Effector memory CD4-positive, alpha-beta T cell (primary cell): ENCODE measurements around the gene ELFN2.

Experiments used
- DNase-seq, 3 donors: peaks; one replicate each; pipeline ENCODE4 v3.0.0-alpha.2; 2020
- H3K27ac ChIP-seq: 2 replicates; pipeline ENCODE4 v1.7.0; 2013; ENCODE audit warnings: mild to moderate bottlenecking, low read length, moderate library complexity; ENCODE audit not compliant: insufficient read depth, poor library complexity, severe bottlenecking
- H3K27me3 ChIP-seq: replicated peaks from 2 replicates; pipeline ENCODE4 v1.7.0; 2013; ENCODE audit warnings: mild to moderate bottlenecking, low read length; ENCODE audit not compliant: insufficient read depth, control insufficient read depth, poor library complexity, severe bottlenecking
- H3K36me3 ChIP-seq: 2 replicates; pipeline ENCODE4 v1.7.0; 2013; ENCODE audit warnings: mild to moderate bottlenecking, low read length, moderate library complexity; ENCODE audit not compliant: control insufficient read depth, insufficient read depth
- H3K4me1 ChIP-seq: 2 replicates; pipeline ENCODE4 v1.7.0; 2013; ENCODE audit warnings: low read length, mild to moderate bottlenecking; ENCODE audit not compliant: control insufficient read depth, insufficient read depth, poor library complexity, severe bottlenecking
- H3K4me3 ChIP-seq: 2 replicates; pipeline ENCODE4 v1.7.0; 2013; ENCODE audit warnings: low read length, low read depth, mild to moderate bottlenecking; ENCODE audit not compliant: insufficient read depth, poor library complexity, severe bottlenecking
- H3K9me3 ChIP-seq: 2 replicates; pipeline ENCODE4 v1.7.0; 2013; ENCODE audit warnings: mild to moderate bottlenecking, low read length, moderate library complexity; ENCODE audit not compliant: control insufficient read depth

Gene ELFN2

GRCh38 chr22:37428649-37429586 lies 1.6 kb upstream of the ELFN2 start:
- no peak overlapping the region for H3K4me3 ChIP-seq
- H3K9me3 ChIP-seq = no peaks in the 10 kb centered on the region
- no peak overlapping the region for H3K27ac ChIP-seq
- peaks cover 28% of the 10 kb centered on the region for H3K27me3 ChIP-seq
- H3K4me1 ChIP-seq = peaks cover 11% of the 10 kb centered on the region
- DNase-seq = peak; percentile 17 to 31 (median 27)
- H3K36me3 ChIP-seq = no peaks in the 10 kb centered on the region

GRCh38 chr22:37427711-37428635 lies 694 bp upstream of the ELFN2 start:
- Histone ChIP-seq H3K27me3 (peaks cover 28% of the 10 kb centered on the region), H3K4me3 (no peak overlapping the region), H3K4me1 (peaks cover 11% of the 10 kb centered on the region), H3K9me3 (no peaks in the 10 kb centered on the region), H3K36me3 (no peaks in the 10 kb centered on the region), H3K27ac (no peak overlapping the region)
- no peak for DNase-seq

GRCh38 chr22:37426706-37427134 lies 559 bp downstream of the ELFN2 start:
- peaks cover 28% of the 10 kb centered on the region for H3K27me3 ChIP-seq
- no peak overlapping the region for H3K27ac ChIP-seq
- peaks cover 11% of the 10 kb centered on the region for H3K4me1 ChIP-seq
- H3K9me3 ChIP-seq = no peaks in the 10 kb centered on the region
- DNase-seq = no peak
- no peaks in the 10 kb centered on the region for H3K36me3 ChIP-seq
- H3K4me3 ChIP-seq = peak overlapping the region; percentile 29

DNA sequence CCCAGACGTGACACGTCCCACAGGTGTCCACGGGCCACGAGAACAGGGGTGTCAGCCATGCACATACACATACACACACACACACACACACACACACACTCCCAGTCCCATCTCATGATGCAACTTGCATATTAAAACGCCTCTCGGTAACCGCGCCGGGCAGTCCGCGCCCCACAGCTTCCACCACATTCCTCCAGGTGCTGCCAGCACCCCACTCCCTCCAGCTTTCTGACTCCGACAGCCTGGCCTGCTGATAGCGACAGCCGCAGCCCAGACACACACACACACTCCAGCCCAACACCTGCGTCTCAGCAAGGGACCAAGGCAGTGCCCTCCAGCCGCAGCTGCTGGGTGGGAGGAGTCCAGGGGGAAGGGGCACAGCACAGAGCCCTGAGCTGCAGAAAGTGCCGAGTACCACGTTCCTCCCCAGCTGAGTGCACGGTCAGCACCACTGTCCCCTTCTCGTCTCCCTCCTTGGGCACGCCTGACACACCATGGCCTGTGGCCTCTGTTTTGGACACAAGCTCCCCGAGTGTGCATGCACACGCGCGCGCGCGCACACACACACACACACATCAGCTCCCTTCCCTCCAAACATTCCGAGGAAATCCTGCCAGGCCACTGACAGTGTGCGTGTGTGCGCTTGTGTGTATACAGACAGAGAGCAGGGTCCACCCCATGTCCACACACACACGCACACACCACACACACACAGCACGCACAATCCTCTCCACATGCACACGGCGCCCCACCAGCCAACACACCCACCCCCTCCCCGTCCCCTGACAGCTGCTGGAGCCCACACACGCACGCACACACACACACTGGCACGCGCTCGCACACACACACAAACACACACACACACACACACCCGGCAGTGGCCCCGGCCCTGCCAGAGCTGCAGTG lies 1.2 kb downstream of the ELFN2 start:
- no peak for DNase-seq

DNA sequence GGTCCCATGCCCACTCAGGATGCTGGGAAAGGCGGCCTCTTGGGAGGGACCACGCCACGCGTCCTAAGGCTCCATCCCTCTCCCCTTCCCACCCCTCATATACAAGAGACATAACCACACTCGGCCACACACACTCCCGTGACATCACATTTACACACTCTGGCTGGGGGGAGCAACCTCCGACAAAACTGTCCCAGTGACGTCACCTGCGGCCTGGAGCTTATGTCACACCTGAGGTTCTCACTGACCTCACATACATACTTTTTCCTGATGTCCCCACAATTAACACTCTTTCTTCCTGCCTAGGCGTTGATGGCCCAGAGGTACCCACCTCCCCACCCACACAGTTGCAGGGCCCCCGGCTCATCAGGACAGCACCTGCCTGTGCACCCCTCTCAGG lies 1.9 kb downstream of the ELFN2 start:
- peaks cover 11% of the 10 kb centered on the region for H3K4me1 ChIP-seq
- H3K4me3 ChIP-seq = no peak overlapping the region
- H3K9me3 ChIP-seq = no peaks in the 10 kb centered on the region
- no peak for DNase-seq
- no peak overlapping the region for H3K27ac ChIP-seq
- no peaks in the 10 kb centered on the region for H3K36me3 ChIP-seq
- H3K27me3 ChIP-seq = peaks cover 32% of the 10 kb centered on the region

More for the DNA sequence above, 1.2 kb downstream of the ELFN2 start:
- Histone ChIP-seq H3K9me3 (no peaks in the 10 kb centered on the region), H3K27me3 (peaks cover 28% of the 10 kb centered on the region), H3K27ac (no peak overlapping the region), H3K4me3 (no peak overlapping the region), H3K36me3 (no peaks in the 10 kb centered on the region), H3K4me1 (peaks cover 11% of the 10 kb centered on the region)

DNA sequence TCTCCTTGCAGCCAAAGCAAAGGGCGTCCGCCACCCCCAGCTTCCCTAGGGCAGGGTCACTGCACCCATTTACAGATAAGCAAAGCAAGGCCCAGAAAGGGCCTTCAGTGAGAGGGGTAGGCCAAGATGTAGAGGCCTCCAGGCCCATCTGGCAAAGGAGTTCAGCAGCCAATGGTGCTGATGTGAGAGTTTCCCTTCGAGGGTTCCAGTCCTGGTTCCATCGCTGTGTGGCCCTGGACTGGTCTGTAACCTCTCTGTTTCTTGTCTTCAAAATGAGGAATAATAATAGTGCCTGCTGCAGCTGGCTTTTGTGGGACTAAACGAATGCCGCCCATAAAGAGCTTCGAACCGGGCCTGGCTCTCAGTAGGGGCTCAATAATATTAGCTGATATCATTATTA lies 4.0 kb downstream of the ELFN2 start:
- DNase-seq = no peak
- H3K27me3 ChIP-seq = peaks cover 36% of the 10 kb centered on the region
- peaks cover 20% of the 10 kb centered on the region for H3K4me1 ChIP-seq
- no peak overlapping the region for H3K27ac ChIP-seq
- no peaks in the 10 kb centered on the region for H3K36me3 ChIP-seq
- H3K9me3 ChIP-seq = no peaks in the 10 kb centered on the region
- H3K4me3 ChIP-seq = no peak overlapping the region

- H3K4me1 ChIP-seq = peaks cover 11% of the 10 kb centered on the region
These were observed 5.8 kb downstream of the ELFN2 start for GRCh38 chr22:37421468-37421877.

GRCh38 chr22:37420686-37421467 lies 6.4 kb downstream of the ELFN2 start:
- H3K27me3 ChIP-seq = peaks cover 26% of the 10 kb centered on the region

More at GRCh38 chr22:37421468-37421877, 5.8 kb downstream of the ELFN2 start:
- Histone ChIP-seq H3K4me3 (no peak overlapping the region), H3K27me3 (peaks cover 26% of the 10 kb centered on the region), H3K27ac (no peak overlapping the region), H3K9me3 (no peaks in the 10 kb centered on the region), H3K36me3 (no peaks in the 10 kb centered on the region)
- DNase-seq = no peak

More at GRCh38 chr22:37420686-37421467, 6.4 kb downstream of the ELFN2 start:
- Histone ChIP-seq H3K27ac (no peak overlapping the region), H3K9me3 (no peaks in the 10 kb centered on the region), H3K36me3 (no peaks in the 10 kb centered on the region), H3K4me3 (peak overlapping the region; percentile 36), H3K4me1 (peaks cover 17% of the 10 kb centered on the region)
- no peak for DNase-seq
